ENCODE measurements around the gene XRN1.
"Not testable (repeated sequence)": the region's sequence is repeated elsewhere in the genome, so short reads cannot be mapped to it uniquely, and the experiment has no call there.

Gene XRN1

GRCh38 chr3:142447852-142448823 lies at the start of gene XRN1:
Gene XRN1 (minus strand): TSS chr3:142448037. CDS start chr3:142447944, 93 bp downstream.
- DNase-seq = peak; percentile 94

GRCh38 chr3:142495103-142495502 lies 47.3 kb upstream of the XRN1 start:
- no peak for DNase-seq

- no peak for DNase-seq
These were observed 44.3 kb upstream of the XRN1 start for GRCh38 chr3:142492184-142492583.

- DNase-seq = no peak
These were observed 41.9 kb upstream of the XRN1 start for GRCh38 chr3:142489572-142490323.

- DNase-seq = no peak
These were observed 37.1 kb upstream of the XRN1 start for GRCh38 chr3:142484912-142485435.

GRCh38 chr3:142481196-142481595 lies 33.4 kb upstream of the XRN1 start:
- no peak for DNase-seq

GRCh38 chr3:142470826-142471225 lies 23.0 kb upstream of the XRN1 start:
- DNase-seq = no peak

- DNase-seq = no peak
These were observed 20.6 kb upstream of the XRN1 start for GRCh38 chr3:142468456-142468855.

GRCh38 chr3:142467768-142468167 lies 19.9 kb upstream of the XRN1 start:
- DNase-seq = no peak

GRCh38 chr3:142460689-142461088 lies 12.9 kb upstream of the XRN1 start:
- DNase-seq = no peak

- no peak for DNase-seq
These were observed 12.1 kb upstream of the XRN1 start for GRCh38 chr3:142459929-142460328.

- DNase-seq = no peak
These were observed 11.3 kb upstream of the XRN1 start for GRCh38 chr3:142459096-142459495.

- no peak for DNase-seq
These were observed 3.0 kb upstream of the XRN1 start for GRCh38 chr3:142450881-142451280.

GRCh38 chr3:142450189-142450588 lies 2.4 kb upstream of the XRN1 start:
- no peak for DNase-seq

- DNase-seq = peak; percentile 32
These were observed 461 bp downstream of the XRN1 start for GRCh38 chr3:142447301-142447851.

- no peak for DNase-seq
These were observed 2.0 kb downstream of the XRN1 start for GRCh38 chr3:142445816-142446254.

- DNase-seq = no peak
These were observed 3.5 kb downstream of the XRN1 start for GRCh38 chr3:142444343-142444742.

GRCh38 chr3:142443060-142443459 lies 4.8 kb downstream of the XRN1 start:
- not testable (repeated sequence) for DNase-seq

- DNase-seq = not testable (repeated sequence)
These were observed 8.2 kb downstream of the XRN1 start for GRCh38 chr3:142439499-142440220.

GRCh38 chr3:142438096-142438495 lies 9.7 kb downstream of the XRN1 start:
- not testable (repeated sequence) for DNase-seq

GRCh38 chr3:142436951-142437585 lies 10.8 kb downstream of the XRN1 start:
- DNase-seq = no peak

- no peak for DNase-seq
These were observed 13.3 kb downstream of the XRN1 start for GRCh38 chr3:142434503-142434902.
